Tibial nerve (tissue), 4 donors: ENCODE results near the gene IQCN. TPM values are rescaled to one million over a fixed set of nuclear protein-coding genes. Genes with fewer than 3 reads are reported as not detected.
A peak's percentile ranks its signal among the peaks of the same experiment; 100 is the strongest.

Experiments used
- DNase-seq, 2 donors: peaks; one replicate each; pipeline ENCODE4 v3.0.0-alpha.2; 2019; ENCODE audit warnings: low spot score in 2 of 2
- H3K27ac ChIP-seq, 4 donors: fragments of 200-600 bp; sonication (generic) in 3 of 4; one replicate each; pipeline ENCODE4 v1.5.1; 2017 to 2019; ENCODE audit warnings: mild to moderate bottlenecking in 1 of 4
- H3K27me3 ChIP-seq, 2 donors: fragments of 200-600 bp; sonication (generic) in 1 of 2; one replicate each; pipeline versions ENCODE4 v1.5.1 to v1.6.0; 2017 to 2019
- H3K36me3 ChIP-seq, 3 donors: fragments of 200-600 bp; sonication (generic); one replicate each; pipeline ENCODE4 v1.5.1; 2018 to 2019
- H3K4me1 ChIP-seq, 4 donors: fragments of 200-600 bp; sonication (generic) in 3 of 4; one replicate each; pipeline ENCODE4 v1.5.1; 2017 to 2019
- H3K4me3 ChIP-seq, 4 donors: fragments of 200-600 bp; sonication (generic) in 3 of 4; one replicate each; pipeline ENCODE4 v1.5.1; 2017 to 2019; ENCODE audit warnings: mild to moderate bottlenecking in 1 of 4, moderate library complexity in 1 of 4
- H3K9me3 ChIP-seq, 4 donors: fragments of 200-600 bp; sonication (generic) in 3 of 4; one replicate each; pipeline ENCODE4 v1.5.1; 2017 to 2019
- CTCF ChIP-seq, 5 experiments: fragments of 200-600 bp in 3 of 5; fragments of 450-650 bp in 2 of 5; sonication (generic) in 3 of 5; IDR thresholded peaks; one replicate each; pipeline ENCODE4 v1.5.1; 2016 to 2019; ENCODE audit warnings: antibody characterized with exemption in 5 of 5, mild to moderate bottlenecking in 3 of 5, moderate library complexity in 2 of 5
- EP300 ChIP-seq, 2 donors: sonication (generic); formaldehyde crosslinking; IDR thresholded peaks; one replicate each; pipeline ENCODE4 v1.6.1; 2017; ENCODE audit warnings: antibody characterized with exemption in 2 of 2, mild to moderate bottlenecking in 1 of 2
- POLR2A ChIP-seq, 2 donors: fragments of 450-650 bp; IDR thresholded peaks; one replicate each; pipeline ENCODE4 v1.6.1; 2017; ENCODE audit warnings: antibody characterized with exemption in 2 of 2, mild to moderate bottlenecking in 2 of 2, moderate library complexity in 2 of 2
- WGBS, 2 donors: methylation state at CpG; one replicate each; pipeline ENCODE4 v1.1.5; 2018; 5-methylcytosine and 5-hydroxymethylcytosine counted together
- total RNA-seq, 4 donors: library from RNA; depleted of rRNA; stranded (reverse); fragments of >200 nt; gene quantifications; one replicate each; pipeline ENCODE4 v1.1.0, GENCODE V29; 2016

Gene IQCN
- total RNA-seq, 4 donors from 2014 or later: 2.3 to 11.4 (median 8.2) TPM

GRCh38 chr19:18279516-18280246 lies 5.4 kb upstream of the IQCN start:
- peaks cover 0 to 67% (median 61%) of the 10 kb centered on the region in 4 donors for H3K4me1 ChIP-seq
- 0% methylated on average over 54 of the region's 55 CpGs for whole genome bisulfite sequencing, 2 donors

DNA sequence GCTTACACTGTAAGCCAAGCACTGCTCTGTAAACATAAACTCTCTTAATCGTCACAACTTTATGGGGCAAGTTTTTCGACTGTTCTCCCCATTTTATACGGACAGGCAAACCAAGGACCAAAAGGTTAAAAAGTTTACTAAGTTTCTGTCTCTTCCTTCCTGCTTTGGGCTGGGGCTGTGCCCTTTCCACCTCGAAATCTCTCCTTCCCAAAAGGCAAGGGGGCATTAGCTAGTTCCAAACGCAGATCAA lies 4.9 kb upstream of the IQCN start:
- Histone ChIP-seq H3K36me3 (peaks cover 0 to 19% (median 0%) of the 10 kb centered on the region in 3 donors), H3K9me3 (no peaks in the 10 kb centered on the region), H3K27ac (peak overlapping the region; percentile 99 to 100 (median 100)), H3K4me3 (peak overlapping the region; percentile 97 to 99 (median 98)), H3K27me3 (no peaks in the 10 kb centered on the region), H3K4me1 (peaks cover 0 to 67% (median 63%) of the 10 kb centered on the region in 4 donors)
- no peak for DNase-seq
- WGBS, 2 donors: 0% methylated on average over 5 of the region's 5 CpGs
- no peak for TF ChIP-seq CTCF (IDR thresholded peaks at IDR 0.05)
- no peak for TF ChIP-seq POLR2A (IDR thresholded peaks at IDR 0.05)
- TF ChIP-seq EP300 (IDR thresholded peaks at IDR 0.05): no peak

More at GRCh38 chr19:18279516-18280246, 5.4 kb upstream of the IQCN start:
- peak; percentile 82 to 99 for TF ChIP-seq EP300 (IDR thresholded peaks at IDR 0.05)
- TF ChIP-seq CTCF (IDR thresholded peaks at IDR 0.05): peak; percentile 85 to 98 (median 97)
- peak; percentile 92 to 97 for TF ChIP-seq POLR2A (IDR thresholded peaks at IDR 0.05)
- DNase-seq: peak; percentile 87 to 89
- Histone ChIP-seq H3K27me3 (no peaks in the 10 kb centered on the region), H3K36me3 (peaks cover 0 to 19% (median 0%) of the 10 kb centered on the region in 3 donors), H3K4me3 (peak overlapping the region; percentile 97 to 99 (median 98)), H3K9me3 (no peaks in the 10 kb centered on the region), H3K27ac (peak overlapping the region; percentile 99 to 100 (median 100))

- H3K9me3 ChIP-seq: no peaks in the 10 kb centered on the region
- H3K4me3 ChIP-seq: peak overlapping the region; percentile 97 to 99 (median 98)
- peak overlapping the region; percentile 99 to 100 (median 100) for H3K27ac ChIP-seq
- no peaks in the 10 kb centered on the region for H3K27me3 ChIP-seq
- peaks cover 0 to 19% (median 0%) of the 10 kb centered on the region in 3 donors for H3K36me3 ChIP-seq
- peaks cover 0 to 70% (median 67%) of the 10 kb centered on the region in 4 donors for H3K4me1 ChIP-seq
- WGBS, 2 donors: 51 to 52% methylated on average over 9 of the region's 10 CpGs
- no peak for DNase-seq
- TF ChIP-seq POLR2A (IDR thresholded peaks at IDR 0.05) (no peak), CTCF (IDR thresholded peaks at IDR 0.05) (peak in 1 of 5 experiments; percentile 14), EP300 (IDR thresholded peaks at IDR 0.05) (peak in 1 of 2 donors; percentile 3)
These were observed 4.4 kb upstream of the IQCN start for GRCh38 chr19:18278521-18279265.

GRCh38 chr19:18274781-18275356 lies 617 bp upstream of the IQCN start:
- 22 to 28% methylated on average over 13 of the region's 13 CpGs for WGBS, 2 donors
- H3K36me3 ChIP-seq: peaks cover 0 to 19% (median 0%) of the 10 kb centered on the region in 3 donors
- H3K9me3 ChIP-seq: no peaks in the 10 kb centered on the region
- no peak overlapping the region for H3K4me3 ChIP-seq
- no peaks in the 10 kb centered on the region for H3K27me3 ChIP-seq
- peaks cover 0 to 78% (median 53%) of the 10 kb centered on the region in 4 donors for H3K4me1 ChIP-seq
- TF ChIP-seq POLR2A (IDR thresholded peaks at IDR 0.05): no peak
- peak; percentile 63 to 81 for TF ChIP-seq EP300 (IDR thresholded peaks at IDR 0.05)
- TF ChIP-seq CTCF (IDR thresholded peaks at IDR 0.05): peak in 2 of 5 experiments; percentile 17 to 41
- peak overlapping the region; percentile 37 to 88 (median 78) for H3K27ac ChIP-seq
- DNase-seq: peak; percentile 76
